Cardiac fibroblast (primary cell): ENCODE data around the gene POLE.

Source experiments
- DNase-seq, 2 donors: peaks; one replicate each; pipeline versions ENCODE4 v3.0.0 to v3.0.0-alpha.2; 2010; ENCODE audit warnings: low read depth in 2 of 2
- H3K4me3 ChIP-seq, 2 donors: replicated peaks in 1 of 2; 1 replicate in 1 of 2; 2 replicates in 1 of 2; pipeline ENCODE4 v1.5.1; 2011; ENCODE audit warnings: low read depth in 2 of 2, low read length in 2 of 2, mild to moderate bottlenecking in 2 of 2, moderate library complexity in 1 of 2
- CTCF ChIP-seq: IDR thresholded peaks from one replicate; pipeline ENCODE4 v1.5.1; 2011; ENCODE audit warnings: low read depth, mild to moderate bottlenecking, low read length, inconsistent platforms

Gene POLE

DNA sequence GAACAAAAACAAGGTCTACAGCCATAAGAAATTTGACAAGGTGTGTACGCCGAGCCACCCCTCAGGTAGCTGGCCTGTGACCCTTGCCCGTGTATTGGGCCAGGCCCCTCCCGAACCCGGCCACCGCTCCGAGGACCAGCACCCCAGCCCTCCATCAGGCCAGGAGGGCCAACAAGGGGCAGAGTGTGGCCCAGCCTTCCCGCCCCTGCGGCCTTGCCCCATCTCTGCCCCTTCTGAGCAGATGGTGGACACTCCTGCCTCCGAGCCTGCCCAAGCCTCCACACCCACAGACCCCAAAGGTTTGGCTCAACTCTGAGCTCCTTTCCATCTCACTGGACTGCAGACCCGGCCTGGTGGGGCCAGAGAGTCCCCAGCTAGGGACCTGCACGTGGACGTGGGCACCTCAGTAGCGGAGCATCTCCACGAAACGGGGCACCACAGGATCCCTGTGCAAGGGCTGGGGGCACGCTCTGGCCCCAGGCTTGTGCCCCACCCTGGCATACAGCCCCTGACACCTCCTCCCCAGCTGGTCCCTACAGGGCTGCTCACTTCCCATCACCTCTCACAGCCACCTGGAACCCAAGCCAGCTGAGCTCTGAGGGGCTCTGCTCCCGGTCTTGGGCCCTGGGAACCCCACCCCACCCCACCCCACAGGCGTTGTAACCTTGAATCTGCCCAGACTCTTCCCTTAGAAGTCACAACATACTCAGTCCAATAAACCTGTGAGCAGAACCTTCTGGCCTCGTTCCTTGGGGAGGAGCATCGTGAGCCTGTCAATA is 65.3 kb downstream of the POLE start:
- TF ChIP-seq CTCF, result no peak
- no peak for DNase-seq
- H3K4me3 ChIP-seq, result no peak overlapping the region

DNA sequence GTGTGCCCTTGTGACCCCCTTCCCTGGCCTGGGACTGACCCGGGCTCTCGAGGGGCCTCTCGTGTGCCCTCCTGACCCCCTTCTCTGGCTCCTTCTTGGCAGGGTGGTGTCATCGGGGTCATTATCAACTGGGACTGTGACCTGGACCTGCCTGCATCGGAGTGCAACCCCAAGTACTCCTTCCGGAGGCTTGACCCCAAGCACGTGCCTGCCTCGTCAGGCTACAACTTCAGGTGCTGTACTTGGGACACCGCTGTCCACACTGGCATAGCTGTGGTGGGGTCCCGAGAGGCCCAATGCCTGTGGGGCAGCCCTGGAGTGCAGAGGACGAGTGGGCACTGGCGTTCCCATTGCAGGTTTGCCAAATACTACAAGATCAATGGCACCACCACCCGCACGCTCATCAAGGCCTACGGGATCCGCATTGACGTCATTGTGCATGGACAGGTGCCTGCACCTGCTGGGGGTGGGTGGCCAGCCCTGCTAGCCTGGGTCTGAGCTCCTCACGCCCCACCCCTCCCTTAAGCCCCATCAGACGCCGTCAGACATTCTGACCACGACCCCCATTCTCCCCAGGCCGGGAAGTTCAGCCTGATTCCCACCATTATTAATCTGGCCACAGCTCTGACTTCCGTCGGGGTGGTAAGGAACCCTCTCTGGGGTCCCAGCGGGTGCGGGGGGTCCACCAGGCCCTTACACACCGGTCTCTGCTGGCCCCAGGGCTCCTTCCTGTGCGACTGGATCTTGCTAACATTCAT is 66.1 kb downstream of the POLE start:
- H3K4me3 ChIP-seq, result no peak overlapping the region
- DNase-seq, result no peak
- TF ChIP-seq CTCF, result no peak

DNA sequence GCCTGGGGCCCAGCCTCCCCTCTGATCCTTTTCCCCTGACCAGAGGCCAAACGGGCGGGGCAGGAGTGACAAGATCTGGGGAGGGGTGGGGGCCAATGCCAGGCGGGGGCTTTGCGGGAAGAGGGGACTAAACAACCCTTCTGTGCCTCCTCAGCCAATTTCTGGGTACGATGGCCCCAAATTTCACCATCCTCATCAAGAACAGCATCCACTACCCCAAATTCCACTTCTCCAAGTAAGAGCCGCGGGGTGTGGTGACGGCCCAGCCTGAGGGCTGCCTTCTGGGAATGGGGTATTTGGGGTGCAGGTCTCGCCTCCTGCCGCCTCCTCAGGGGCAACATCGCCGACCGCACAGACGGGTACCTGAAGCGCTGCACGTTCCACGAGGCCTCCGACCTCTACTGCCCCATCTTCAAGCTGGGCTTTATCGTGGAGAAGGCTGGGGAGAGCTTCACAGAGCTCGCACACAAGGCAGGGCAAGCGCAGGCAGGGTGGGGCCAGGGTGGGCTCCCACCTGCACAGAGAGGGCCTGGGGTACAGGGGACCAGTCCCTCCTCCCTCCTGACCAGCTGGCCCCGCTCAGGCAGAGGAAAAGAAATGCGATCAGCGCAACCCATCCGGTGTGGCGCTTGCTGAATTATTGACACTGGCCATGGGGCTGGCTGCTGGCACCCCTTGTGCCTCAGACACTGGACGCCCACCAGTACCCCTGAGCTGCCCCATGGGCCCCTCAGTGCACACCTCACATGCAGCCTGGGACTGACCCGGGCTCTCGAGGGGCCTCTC is 66.8 kb downstream of the POLE start:
- no peak overlapping the region for H3K4me3 ChIP-seq
- DNase-seq, result no peak
- TF ChIP-seq CTCF, result no peak

GRCh38 chr12:132619386-132620112 is 67.6 kb downstream of the POLE start:
- no peak for DNase-seq
- no peak for TF ChIP-seq CTCF
- H3K4me3 ChIP-seq, result no peak overlapping the region

GRCh38 chr12:132619071-132619385 is 68.1 kb downstream of the POLE start:
- DNase-seq, result no peak

More at GRCh38 chr12:132619071-132619385, 68.1 kb downstream of the POLE start:
- no peak overlapping the region for H3K4me3 ChIP-seq
- no peak for TF ChIP-seq CTCF
